ENCODE results near the gene TP53I13. TPM values are rescaled to one million over a fixed set of nuclear protein-coding genes. Genes with fewer than 3 reads are reported as not detected.

Gene TP53I13
- total RNA-seq, 4 donors from 2014 or later, result 41.5 to 57.3 (median 52.1) TPM

DNA sequence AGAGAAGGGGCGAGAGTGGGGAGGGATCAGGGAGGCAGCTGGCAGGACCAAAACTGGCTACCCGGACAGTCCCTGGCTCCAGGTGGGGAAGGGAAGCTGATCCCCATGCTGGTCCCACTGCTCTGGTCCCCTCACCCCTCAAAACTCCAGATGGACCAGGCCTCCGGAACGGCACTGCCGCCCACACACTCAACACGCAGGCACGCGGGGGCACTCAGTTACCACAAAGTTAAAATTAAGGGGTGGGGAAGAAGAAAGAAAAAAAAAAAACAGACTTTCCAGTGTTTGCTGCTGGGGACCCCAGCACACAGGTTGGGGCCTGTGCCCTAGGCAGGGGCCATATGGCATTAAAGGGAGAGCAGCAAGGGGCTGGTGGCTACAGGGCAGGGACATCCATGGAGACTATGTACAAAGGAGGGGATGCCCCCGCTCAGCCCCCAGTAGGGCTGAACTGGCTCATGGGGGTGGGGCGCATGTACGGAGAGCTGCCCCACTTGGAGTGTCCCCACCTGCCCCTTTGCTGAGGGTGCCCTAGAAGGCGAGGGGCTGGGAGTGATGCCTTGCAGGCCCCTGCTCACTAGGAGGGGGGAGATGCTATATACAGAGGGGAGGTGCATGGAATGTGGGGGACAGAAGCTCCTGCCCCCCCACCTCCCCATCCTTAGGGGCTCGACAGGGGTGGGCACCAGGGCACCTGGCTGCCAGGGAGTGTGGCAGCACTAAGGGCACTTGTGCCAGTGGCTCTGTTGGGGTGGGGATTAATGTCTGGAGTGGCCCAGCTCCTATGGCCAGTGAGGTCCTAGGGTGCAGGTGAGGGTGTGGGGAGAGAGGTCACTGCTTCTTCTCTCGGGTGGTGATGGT is 5.6 kb downstream of the TP53I13 start:
- H3K4me3 ChIP-seq, result no peak overlapping the region
- H3K27ac ChIP-seq, result no peak overlapping the region
- WGBS, 2 donors (ENCODE audit: low coverage in 1 of 2), result 73 to 79% methylated on average over 3 to 8 of the region's 14 CpGs
- no peak for ATAC-seq
- TF ChIP-seq, protein P1, sequence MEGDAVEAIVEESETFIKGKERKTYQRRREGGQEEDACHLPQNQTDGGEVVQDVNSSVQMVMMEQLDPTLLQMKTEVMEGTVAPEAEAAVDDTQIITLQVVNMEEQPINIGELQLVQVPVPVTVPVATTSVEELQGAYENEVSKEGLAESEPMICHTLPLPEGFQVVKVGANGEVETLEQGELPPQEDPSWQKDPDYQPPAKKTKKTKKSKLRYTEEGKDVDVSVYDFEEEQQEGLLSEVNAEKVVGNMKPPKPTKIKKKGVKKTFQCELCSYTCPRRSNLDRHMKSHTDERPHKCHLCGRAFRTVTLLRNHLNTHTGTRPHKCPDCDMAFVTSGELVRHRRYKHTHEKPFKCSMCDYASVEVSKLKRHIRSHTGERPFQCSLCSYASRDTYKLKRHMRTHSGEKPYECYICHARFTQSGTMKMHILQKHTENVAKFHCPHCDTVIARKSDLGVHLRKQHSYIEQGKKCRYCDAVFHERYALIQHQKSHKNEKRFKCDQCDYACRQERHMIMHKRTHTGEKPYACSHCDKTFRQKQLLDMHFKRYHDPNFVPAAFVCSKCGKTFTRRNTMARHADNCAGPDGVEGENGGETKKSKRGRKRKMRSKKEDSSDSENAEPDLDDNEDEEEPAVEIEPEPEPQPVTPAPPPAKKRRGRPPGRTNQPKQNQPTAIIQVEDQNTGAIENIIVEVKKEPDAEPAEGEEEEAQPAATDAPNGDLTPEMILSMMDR (IDR thresholded peaks at IDR 0.05), result no peak
- TF ChIP-seq POLR2A (IDR thresholded peaks at IDR 0.05), result no peak
- TF ChIP-seq EP300 (IDR thresholded peaks at IDR 0.05), result no peak
- TF ChIP-seq POLR2AphosphoS5 (IDR thresholded peaks at IDR 0.05), result no peak
- peaks cover 0 to 60% (median 19%) of the 10 kb centered on the region in 3 donors for H3K4me1 ChIP-seq
- peaks cover 0 to 67% of the 10 kb centered on the region in 2 donors for H3K36me3 ChIP-seq
- H3K27me3 ChIP-seq, result no peaks in the 10 kb centered on the region
- no peaks in the 10 kb centered on the region for H3K9me3 ChIP-seq

DNA sequence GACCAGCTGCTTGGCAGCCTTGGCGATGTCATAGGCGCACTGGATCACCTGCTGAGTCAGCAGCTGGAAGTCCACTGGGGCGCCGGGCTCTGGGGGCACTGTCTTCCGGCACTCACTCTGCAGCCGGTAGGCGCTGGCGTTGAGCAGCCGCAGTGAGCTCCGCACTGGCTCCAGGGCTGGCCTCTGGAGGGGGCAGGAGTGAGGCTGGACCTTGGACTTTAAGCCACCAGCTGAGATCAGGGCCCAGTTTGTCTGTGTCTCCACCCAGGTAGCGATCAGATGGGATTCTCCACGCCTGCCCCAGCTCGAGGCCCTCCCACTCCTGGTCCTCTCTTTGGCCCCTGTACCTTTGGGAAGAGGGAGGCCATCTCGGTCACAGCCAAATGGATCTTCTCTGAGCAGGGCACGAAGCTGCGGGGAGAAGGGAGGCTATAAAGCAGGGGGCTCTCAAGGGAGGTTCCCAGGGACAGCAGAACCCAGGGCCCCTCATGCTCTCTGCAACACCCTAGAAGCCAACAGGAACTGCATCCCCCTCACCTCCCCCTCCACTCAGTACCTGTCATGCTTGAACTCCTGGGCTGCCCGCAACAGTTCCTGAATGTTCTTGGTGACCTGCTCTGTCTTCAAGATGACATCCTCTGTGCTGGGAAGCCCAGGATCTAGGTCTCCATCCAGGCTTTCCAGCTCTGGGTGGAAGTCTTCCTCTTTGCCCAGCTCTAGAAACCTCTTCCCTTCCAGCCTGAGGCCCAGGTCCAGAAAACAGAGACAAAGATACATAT is 6.4 kb downstream of the TP53I13 start:
- no CpG with 5 or more reads among the region's 17 CpGs for WGBS, 2 donors (ENCODE audit: low coverage in 1 of 2)
- Histone ChIP-seq H3K4me3 (no peak overlapping the region), H3K9me3 (no peaks in the 10 kb centered on the region), H3K27ac (no peak overlapping the region), H3K36me3 (peaks cover 0 to 75% of the 10 kb centered on the region in 2 donors), H3K27me3 (no peaks in the 10 kb centered on the region), H3K4me1 (peaks cover 0 to 53% (median 15%) of the 10 kb centered on the region in 3 donors)
- TF ChIP-seq EP300 (IDR thresholded peaks at IDR 0.05) (no peak), POLR2A (IDR thresholded peaks at IDR 0.05) (no peak), POLR2AphosphoS5 (IDR thresholded peaks at IDR 0.05) (no peak)
- TF ChIP-seq, protein P1 (IDR thresholded peaks at IDR 0.05), result no peak
- no peak for ATAC-seq

DNA sequence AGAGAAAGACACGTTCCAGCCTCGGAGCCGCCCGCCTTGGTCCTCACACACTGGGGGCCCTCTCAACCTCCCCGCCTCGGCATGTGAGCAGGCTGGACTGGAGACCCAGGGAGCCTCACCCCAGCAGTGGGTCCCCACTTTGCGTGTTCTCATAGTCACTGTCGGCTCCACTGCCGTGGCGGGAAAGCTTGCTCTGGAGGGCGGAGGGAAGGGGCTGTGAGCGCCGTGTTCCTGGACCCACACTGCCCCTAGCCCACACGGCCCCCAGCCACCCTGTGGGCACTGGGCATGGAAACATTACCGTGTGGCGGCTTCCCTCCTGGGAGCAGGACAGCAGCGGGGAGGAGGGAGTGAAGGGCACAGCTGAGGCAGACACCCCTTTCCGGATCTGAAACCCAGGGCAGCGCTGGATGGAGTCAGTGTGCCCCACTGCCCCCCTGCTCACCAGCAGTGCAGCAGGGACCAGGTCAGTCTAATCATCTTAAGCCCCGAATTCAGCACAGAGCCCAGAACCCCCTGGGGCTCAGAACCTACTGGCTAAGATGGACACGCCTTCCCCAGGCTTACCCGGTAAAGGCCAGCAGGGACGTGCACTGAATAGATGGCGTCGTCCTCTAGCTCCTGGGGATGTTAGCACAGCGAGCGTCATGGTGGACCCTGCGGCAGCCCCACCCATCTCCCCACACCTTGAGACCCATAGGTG is 7.2 kb downstream of the TP53I13 start:
- peaks cover 0 to 81% of the 10 kb centered on the region in 2 donors for H3K36me3 ChIP-seq
- no peak for ATAC-seq
- no peaks in the 10 kb centered on the region for H3K9me3 ChIP-seq
- H3K27ac ChIP-seq, result no peak overlapping the region
- no peak for TF ChIP-seq EP300 (IDR thresholded peaks at IDR 0.05)
- TF ChIP-seq, protein P1 (IDR thresholded peaks at IDR 0.05), result no peak
- H3K4me3 ChIP-seq, result no peak overlapping the region
- H3K27me3 ChIP-seq, result no peaks in the 10 kb centered on the region
- WGBS, 2 donors (ENCODE audit: low coverage in 1 of 2), result 60% methylated on average over 1 of the region's 28 CpGs; no CpG with 5 or more reads in 1 of the 2 donors
- peaks cover 0 to 54% (median 15%) of the 10 kb centered on the region in 3 donors for H3K4me1 ChIP-seq

DNA sequence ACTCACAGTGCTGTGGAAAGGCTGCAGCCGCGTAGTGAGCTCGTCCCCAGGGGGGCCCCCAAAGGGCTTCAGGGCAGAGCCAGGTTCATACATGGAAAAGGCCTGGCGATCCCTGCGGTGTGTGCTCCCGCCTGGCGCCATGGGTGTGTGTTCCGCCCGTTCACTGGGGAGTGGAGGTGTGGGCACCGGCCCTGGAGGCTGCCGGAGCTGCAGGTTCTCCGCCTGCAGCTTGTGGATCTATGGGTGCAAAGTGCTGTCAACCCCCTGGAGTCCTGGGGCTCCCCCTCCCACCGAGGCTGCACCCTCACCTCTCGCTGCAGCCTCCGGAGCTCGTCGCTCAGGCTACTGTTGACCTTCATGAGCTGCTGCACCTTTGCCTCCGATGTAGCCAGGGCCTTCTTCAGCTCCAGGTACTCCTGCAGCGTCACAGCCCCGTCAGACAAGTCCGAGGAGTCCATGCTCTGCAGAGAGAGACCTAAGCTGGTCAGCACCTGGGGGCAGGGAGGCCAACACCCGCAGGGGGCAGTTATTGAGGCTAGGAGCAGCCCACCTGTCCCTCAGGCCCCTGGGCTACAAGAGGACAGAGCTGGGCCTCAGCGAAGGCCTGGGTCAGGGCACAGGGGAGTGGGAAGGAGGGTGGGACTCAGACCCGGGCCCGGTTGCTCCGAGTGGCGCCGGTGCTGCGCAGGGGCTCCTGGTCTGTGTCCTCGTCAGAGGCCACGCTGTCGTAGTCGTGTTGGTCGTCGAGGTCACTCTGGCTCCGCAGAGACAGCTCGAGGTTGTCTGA is 7.9 kb downstream of the TP53I13 start:
- peaks cover 0 to 54% (median 15%) of the 10 kb centered on the region in 3 donors for H3K4me1 ChIP-seq
- H3K36me3 ChIP-seq, result peaks cover 0 to 88% of the 10 kb centered on the region in 2 donors

More for the DNA sequence above, 7.9 kb downstream of the TP53I13 start:
- H3K4me3 ChIP-seq, result no peak overlapping the region
- TF ChIP-seq, protein P1 (IDR thresholded peaks at IDR 0.05), result no peak
- TF ChIP-seq POLR2A (IDR thresholded peaks at IDR 0.05) (no peak), POLR2AphosphoS5 (IDR thresholded peaks at IDR 0.05) (no peak), EP300 (IDR thresholded peaks at IDR 0.05) (no peak)
- H3K27ac ChIP-seq, result no peak overlapping the region
- ATAC-seq, result no peak
- no peaks in the 10 kb centered on the region for H3K27me3 ChIP-seq
- no CpG with 5 or more reads among the region's 37 CpGs for WGBS, 2 donors (ENCODE audit: low coverage in 1 of 2)
- no peaks in the 10 kb centered on the region for H3K9me3 ChIP-seq
